K562 (cell line): Measurements from ENCODE around the gene SERPINE1. TPM values are rescaled to one million over a fixed set of nuclear protein-coding genes. Genes with fewer than 3 reads are reported as not detected.
A peak's percentile ranks its signal among the peaks of the same experiment; 100 is the strongest.

ENCODE experiments used
- CHD2 ChIP-seq: IDR thresholded peaks from 2 replicates; pipeline ENCODE4 v1.6.1; 2011; ENCODE audit warnings: low read depth, low read length
- CXXC5 ChIP-seq: fragments of 250-450 bp; sonication (Bioruptor Pico); IDR thresholded peaks from 2 replicates; pipeline ENCODE4 v1.8.0; 2022; ENCODE audit warnings: inconsistent platforms, mild to moderate bottlenecking, moderate library complexity
- EHMT2 ChIP-seq: fragments of 450-650 bp; IDR thresholded peaks from 2 replicates; pipeline ENCODE4 v1.6.1; 2018; ENCODE audit warnings: antibody characterized with exemption
- GTF2A2 ChIP-seq: IDR thresholded peaks from 2 replicates; pipeline ENCODE4 v1.6.1; 2016; ENCODE audit warnings: mild to moderate bottlenecking, missing genetic modification characterization, missing compliant biosample characterization
- GTF2F1 ChIP-seq: IDR thresholded peaks from 2 replicates; pipeline ENCODE4 v1.6.1; 2011; ENCODE audit warnings: low read depth, low read length, improper control_type of control experiment
- KAT2B ChIP-seq: IDR thresholded peaks from one replicate; pipeline ENCODE4 v1.6.1; 2012; ENCODE audit warnings: low read depth, mild to moderate bottlenecking, control low read depth, inconsistent platforms, low read length, moderate library complexity
- MGA ChIP-seq: fragments of 450-650 bp; IDR thresholded peaks from 2 replicates; pipeline ENCODE4 v1.6.1; 2016; ENCODE audit warnings: mild to moderate bottlenecking, moderate library complexity
- OTX1 ChIP-seq: fragments of 450-650 bp; formaldehyde crosslinking; IDR thresholded peaks from 2 replicates; pipeline ENCODE4 v1.4.0; 2022; ENCODE audit warnings: mild to moderate bottlenecking
- SMARCA5 ChIP-seq: fragments of 450-650 bp; IDR thresholded peaks from 2 replicates; pipeline ENCODE4 v1.6.1; 2016
- ZNF384 ChIP-seq: IDR thresholded peaks from 2 replicates; pipeline ENCODE4 v1.6.1; 2012; ENCODE audit warnings: low read depth, low read length, improper control_type of control experiment
- ZNF583 ChIP-seq: fragments of 250-450 bp; sonication (Bioruptor Pico); IDR thresholded peaks from 2 replicates; pipeline ENCODE4 v1.4.0; 2020
- polyA plus RNA-seq, 8 experiments: library from polyadenylated mRNA; depleted of rRNA in 4 of 8; stranded (reverse) in 5 of 8; unstranded in 3 of 8; fragments of >200 nt; fragmentation: Nextera tagmentation in 2 of 8; fragmentation: Illumina TruSeq in 1 of 8; extraction: Ambion mirVana in 2 of 8; extraction: Trizol in 1 of 8; gene quantifications; 2 replicates each; pipeline versions ENCODE4 v1.2.1 to v1.2.3, GENCODE V29; 2011 to 2014; ENCODE audit warnings: inconsistent platforms in 1 of 8, missing spikeins in 1 of 8
- total RNA-seq, 7 experiments: library from RNA; depleted of rRNA in 6 of 7; stranded (reverse); fragments of >200 nt in 6 of 7; fragmentation: Illumina TruSeq in 2 of 7; extraction: Trizol in 2 of 7; gene quantifications; 2 replicates each; pipeline versions ENCODE4 v1.2.1 to v1.2.3, GENCODE V29; 2011 to 2021; ENCODE audit warnings: low replicate concordance in 1 of 7
- TF ChIP-seq, protein P1 (sequence below): fragments of 450-650 bp; formaldehyde crosslinking; IDR thresholded peaks from 2 replicates; pipeline ENCODE4 v1.4.0; 2020; ENCODE audit warnings: mild to moderate bottlenecking, moderate library complexity
- TF ChIP-seq, protein P2 (sequence below): fragments of 200-800 bp; sonication (Bioruptor generic); IDR thresholded peaks from 2 replicates; pipeline ENCODE4 v1.6.1; 2017; ENCODE audit warnings: missing genetic modification characterization, missing compliant biosample characterization

The SERPINE1 gene
- total and polyA plus RNA-seq, 9 of the 15 experiments (the other 6 are each of a cell fraction or from before 2014, with no cell fraction given): 0.22 to 4.8 (median 0.91) TPM

- no peak for TF ChIP-seq MGA
- no peak for TF ChIP-seq CXXC5 (CRISPR knock-in tag)
- TF ChIP-seq ZNF384: no peak
- TF ChIP-seq KAT2B: no peak
- TF ChIP-seq GTF2F1: no peak
- TF ChIP-seq, protein P1, sequence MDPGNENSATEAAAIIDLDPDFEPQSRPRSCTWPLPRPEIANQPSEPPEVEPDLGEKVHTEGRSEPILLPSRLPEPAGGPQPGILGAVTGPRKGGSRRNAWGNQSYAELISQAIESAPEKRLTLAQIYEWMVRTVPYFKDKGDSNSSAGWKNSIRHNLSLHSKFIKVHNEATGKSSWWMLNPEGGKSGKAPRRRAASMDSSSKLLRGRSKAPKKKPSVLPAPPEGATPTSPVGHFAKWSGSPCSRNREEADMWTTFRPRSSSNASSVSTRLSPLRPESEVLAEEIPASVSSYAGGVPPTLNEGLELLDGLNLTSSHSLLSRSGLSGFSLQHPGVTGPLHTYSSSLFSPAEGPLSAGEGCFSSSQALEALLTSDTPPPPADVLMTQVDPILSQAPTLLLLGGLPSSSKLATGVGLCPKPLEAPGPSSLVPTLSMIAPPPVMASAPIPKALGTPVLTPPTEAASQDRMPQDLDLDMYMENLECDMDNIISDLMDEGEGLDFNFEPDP (CRISPR knock-in tag): no peak
- peak; percentile 81 for TF ChIP-seq EHMT2
- TF ChIP-seq GTF2A2 (tag): no peak
- TF ChIP-seq ZNF583 (CRISPR knock-in tag): no peak
- no peak for TF ChIP-seq SMARCA5
- TF ChIP-seq, protein P2, sequence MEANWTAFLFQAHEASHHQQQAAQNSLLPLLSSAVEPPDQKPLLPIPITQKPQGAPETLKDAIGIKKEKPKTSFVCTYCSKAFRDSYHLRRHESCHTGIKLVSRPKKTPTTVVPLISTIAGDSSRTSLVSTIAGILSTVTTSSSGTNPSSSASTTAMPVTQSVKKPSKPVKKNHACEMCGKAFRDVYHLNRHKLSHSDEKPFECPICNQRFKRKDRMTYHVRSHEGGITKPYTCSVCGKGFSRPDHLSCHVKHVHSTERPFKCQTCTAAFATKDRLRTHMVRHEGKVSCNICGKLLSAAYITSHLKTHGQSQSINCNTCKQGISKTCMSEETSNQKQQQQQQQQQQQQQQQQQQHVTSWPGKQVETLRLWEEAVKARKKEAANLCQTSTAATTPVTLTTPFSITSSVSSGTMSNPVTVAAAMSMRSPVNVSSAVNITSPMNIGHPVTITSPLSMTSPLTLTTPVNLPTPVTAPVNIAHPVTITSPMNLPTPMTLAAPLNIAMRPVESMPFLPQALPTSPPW: peak; percentile 62
- TF ChIP-seq OTX1 (CRISPR knock-in tag): no peak
- no peak for TF ChIP-seq CHD2
These were observed 42.4 kb downstream of the SERPINE1 start (continued) for GRCh38 chr7:101169110-101169837.
